Mesenteric fat pad (tissue), 1 donor: ENCODE measurements around the gene MYH9. TPM values are rescaled to one million over a fixed set of nuclear protein-coding genes. Genes with fewer than 3 reads are reported as not detected.

Source experiments
- DNase-seq: peaks from one replicate; pipeline ENCODE4 v3.0.0-alpha.2; 2020; ENCODE audit warnings: low spot score
- total RNA-seq: library from RNA; stranded (reverse); fragmentation: NEBNext Ultra II Directional; extraction: Animal tissue kit (Norgen Biotek cat#: 25700); gene quantifications from one replicate; pipeline ENCODE4 v1.2.1, GENCODE V29; 2021
- donor health status: DM: yes; HTN: yes; CAD: no.

MYH9 gene
- total RNA-seq, 1 donor from 2014 or later, result 673 TPM

- no peak for DNase-seq
Measured at GRCh38 chr22:36332623-36333332, 55.0 kb downstream of the MYH9 start.

DNA sequence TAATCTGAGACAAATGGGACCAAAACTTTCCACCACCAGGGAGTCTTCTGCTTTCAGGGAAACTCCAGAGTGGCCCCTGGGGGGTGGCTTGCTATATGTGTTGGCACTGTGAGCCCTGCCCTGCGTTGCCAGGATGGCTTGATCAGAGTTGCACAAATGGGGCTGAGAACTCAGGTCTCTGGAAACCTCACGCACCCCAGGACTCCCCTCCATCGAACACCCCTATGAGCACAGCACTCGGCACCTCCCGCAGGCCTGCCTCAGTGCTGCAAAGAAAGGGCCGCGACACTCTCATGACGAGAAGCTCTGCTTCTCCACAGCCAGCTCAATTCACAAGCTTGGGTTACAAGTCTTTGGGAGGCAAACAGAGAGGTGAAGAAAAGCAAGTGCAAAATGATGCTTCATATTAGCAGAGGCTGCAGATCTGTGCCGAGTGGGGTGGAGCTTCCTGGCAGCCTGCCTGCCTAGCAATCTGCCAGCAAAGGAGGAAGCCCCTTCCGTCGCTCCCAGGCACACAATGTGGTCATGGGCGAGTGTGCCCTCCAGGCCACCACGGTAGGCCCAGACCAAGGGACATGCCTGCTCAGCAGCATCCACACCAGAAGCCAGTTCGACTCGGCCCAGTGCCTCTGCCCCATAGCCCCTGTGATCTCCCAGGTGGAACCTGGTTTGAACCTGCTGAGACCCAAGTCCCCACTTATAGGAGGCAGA, 55.7 kb downstream of the MYH9 start:
- no peak for DNase-seq

- DNase-seq, result no peak
Measured at GRCh38 chr22:36331306-36331911, 56.4 kb downstream of the MYH9 start.

DNA sequence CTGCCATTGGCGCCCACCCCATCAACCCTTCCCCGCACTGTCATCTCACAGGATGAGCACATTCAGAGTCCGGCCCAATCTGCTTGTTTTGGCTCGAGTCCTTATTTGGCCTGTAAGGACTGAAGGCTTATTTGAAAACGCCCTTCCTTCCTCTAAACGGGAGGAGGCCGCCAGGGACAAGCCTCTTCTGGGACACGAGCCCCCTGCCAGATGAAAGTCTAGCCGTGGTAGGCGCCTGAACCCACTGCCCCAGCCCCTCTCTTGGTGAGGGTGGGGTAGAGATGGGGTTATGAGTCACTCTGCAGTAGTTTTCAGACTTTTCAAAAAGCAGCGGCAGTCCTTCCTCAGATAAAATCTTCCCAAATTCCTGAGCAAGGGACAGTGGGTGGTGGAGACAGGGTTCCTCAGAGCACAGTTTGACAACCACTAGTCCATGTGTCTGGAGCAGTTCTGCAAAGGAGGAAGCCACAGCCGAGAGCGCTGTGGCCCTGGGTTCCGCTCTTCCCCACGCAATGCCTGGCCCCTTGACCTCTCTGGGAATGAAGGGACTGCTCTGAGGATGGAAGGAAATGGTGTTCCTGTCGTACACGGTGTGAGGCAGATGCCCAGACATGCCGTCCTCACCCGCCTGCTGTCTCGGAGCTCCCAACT, 57.0 kb downstream of the MYH9 start:
- DNase-seq, result no peak

DNA sequence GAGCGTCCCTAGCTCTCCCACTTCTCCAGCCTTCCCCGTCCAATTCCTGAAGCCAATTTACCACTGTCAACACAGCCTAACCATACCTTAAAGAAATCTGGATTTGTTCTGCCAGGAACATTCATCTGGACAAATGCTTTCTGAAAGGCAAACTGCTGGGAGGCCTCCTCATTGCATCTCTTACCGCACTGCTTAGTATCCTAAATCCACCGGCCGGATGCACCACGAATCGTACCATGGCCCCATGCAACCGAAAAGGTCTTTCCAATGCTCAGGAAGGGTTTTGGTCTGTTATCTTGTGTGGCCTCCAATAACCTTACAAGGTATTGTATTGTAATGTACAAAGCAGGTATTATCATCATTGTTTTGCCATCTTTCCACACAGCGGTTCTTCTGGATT, 57.6 kb downstream of the MYH9 start:
- DNase-seq, result no peak

DNA sequence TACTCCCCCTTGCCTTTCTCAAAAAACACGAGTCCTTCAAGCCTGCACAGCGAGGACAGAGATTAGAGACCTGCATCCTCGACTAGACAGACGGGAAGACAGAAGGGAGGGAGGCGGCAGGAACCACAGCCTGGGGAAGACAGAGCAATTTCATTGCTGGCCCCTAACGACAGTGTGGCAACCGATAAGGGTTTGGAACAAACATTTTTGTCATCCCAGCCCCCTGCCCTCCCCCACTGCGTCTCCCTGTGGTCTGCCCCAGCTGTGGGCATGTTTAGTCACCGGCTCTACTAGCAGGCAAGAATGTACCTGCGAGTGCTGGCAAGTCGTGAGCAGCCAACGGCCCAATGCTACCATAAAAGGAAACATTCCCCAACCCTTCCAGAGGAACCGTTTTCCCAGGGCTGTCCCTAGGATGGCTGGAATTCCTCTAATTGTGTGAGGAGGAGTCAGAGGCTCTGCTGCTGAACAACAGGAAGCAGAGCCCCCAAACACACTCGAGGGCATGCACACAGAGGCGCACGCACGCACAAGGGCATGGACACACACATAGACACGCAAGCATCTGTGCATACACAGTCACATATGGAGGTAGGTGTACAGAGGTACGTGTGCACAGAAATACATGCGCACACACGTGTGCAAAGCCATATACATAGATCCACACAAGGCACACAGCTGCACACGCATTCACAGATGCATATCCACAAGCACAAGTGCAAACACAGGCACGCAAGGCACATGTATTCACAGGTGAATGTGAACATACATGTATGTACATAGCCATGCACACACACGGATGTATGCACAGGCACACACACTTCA, 58.3 kb downstream of the MYH9 start:
- DNase-seq, result no peak

DNA sequence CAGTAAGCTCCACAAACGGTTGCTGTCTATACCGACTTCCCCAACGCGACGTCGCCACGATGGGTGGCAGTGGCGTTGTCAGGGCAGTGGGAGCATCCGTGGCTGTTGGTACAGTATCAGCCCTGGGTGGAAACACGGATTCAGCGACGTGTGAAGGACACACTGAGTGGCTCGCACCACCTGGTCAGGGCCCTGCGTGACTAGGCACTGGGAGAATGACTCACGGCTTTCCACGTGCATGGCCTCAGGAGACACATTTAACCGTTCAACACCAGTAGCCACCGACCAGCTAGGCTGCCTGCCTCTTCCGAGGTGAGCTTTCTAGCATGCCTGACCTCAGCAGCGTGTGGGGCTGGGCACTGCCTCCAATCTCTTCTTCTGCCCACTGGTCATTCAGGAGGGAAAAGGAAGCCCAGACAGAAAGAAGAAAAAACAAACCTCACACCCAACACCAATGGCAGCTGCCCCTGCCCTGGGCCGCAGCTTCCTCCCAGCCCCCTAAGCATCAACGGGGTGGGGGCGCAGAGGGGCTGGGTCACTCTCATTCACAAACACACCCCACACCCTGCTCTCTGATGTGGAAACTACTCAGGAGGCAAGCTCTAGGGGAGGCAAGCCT, 59.0 kb downstream of the MYH9 start:
- no peak for DNase-seq

GRCh38 chr22:36327922-36328551, 59.7 kb downstream of the MYH9 start:
- DNase-seq, result no peak

GRCh38 chr22:36326178-36327161, 61.3 kb downstream of the MYH9 start:
- DNase-seq, result no peak

GRCh38 chr22:36325154-36326031, 62.4 kb downstream of the MYH9 start:
- DNase-seq, result no peak

- DNase-seq, result no peak
Measured at GRCh38 chr22:36324414-36324813, 63.4 kb downstream of the MYH9 start.

GRCh38 chr22:36323855-36324331, 63.9 kb downstream of the MYH9 start:
- DNase-seq, result no peak

- no peak for DNase-seq
Measured at GRCh38 chr22:36323182-36323854, 64.4 kb downstream of the MYH9 start.

DNA sequence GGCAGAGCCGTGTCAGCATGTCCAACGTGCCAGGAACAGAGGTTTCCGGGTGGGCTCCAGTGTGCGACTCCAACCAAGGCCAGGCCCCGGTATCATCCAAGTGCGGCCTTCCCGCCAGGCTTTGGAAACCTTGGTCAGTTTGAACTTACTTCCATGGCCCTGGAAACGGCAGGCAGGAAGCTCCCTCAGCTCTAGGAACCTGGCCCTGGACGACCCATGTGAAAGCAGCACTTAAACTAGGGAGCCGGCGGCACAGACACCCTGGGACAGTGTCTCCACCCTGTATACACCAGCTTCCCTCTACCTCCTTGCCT, 65.2 kb downstream of the MYH9 start:
- DNase-seq, result no peak

- DNase-seq, result no peak
Measured at GRCh38 chr22:36321797-36322601, 65.8 kb downstream of the MYH9 start.

DNA sequence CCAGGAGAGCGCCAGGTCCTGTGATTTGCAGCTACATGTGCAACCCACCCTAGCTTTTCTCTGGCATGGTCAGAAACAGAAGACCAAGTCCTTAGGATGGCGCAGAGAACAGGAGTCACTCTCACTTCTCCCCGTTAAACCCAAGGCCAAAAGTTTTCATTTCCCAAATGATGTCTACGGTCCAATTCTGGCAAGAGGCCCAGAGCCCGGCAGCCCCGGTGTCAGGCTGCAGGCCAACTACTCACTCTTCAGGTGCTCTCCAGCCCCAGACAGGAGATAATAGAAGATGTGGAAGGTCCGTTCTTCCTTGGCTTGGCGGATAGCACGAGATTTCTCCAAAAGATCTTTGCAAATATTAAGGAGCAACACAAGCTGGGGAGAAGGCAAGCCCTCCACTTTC, 67.2 kb downstream of the MYH9 start:
- DNase-seq, result no peak
